ENCODE measurements around the gene TMPRSS7.

TMPRSS7 gene

GRCh38 chr3:112101916-112102315 lies 67.4 kb downstream of the TMPRSS7 start:
- Histone ChIP-seq H3K36me3 (ENCODE audit: insufficient read depth, insufficient read length, low read length) (peaks cover 46% of the 10 kb centered on the region), H3K27me3 (ENCODE audit: insufficient read depth, insufficient read length) (no peaks in the 10 kb centered on the region), H3K4me1 (ENCODE audit: insufficient read depth, insufficient read length) (no peaks in the 10 kb centered on the region), H3K9ac (ENCODE audit: insufficient read length, low read depth) (no peak overlapping the region), H3K4me3 (ENCODE audit: insufficient read length, low read depth) (no peak overlapping the region), H3K9me3 (ENCODE audit: insufficient read depth, low read length) (no peaks in the 10 kb centered on the region)
- TF ChIP-seq YY1 (IDR thresholded peaks at IDR 0.05; ENCODE audit: insufficient read depth, insufficient read length) = no peak
- TF ChIP-seq SUZ12 (IDR thresholded peaks at IDR 0.05; ENCODE audit: extremely low read depth, insufficient read depth, insufficient read length) = no peak
- no peak for TF ChIP-seq ZNF274 (IDR thresholded peaks at IDR 0.05; ENCODE audit: low read depth, low read length)
- DNase-seq (ENCODE audit: low read depth, low spot score) = no peak

- DNase-seq (ENCODE audit: low read depth, low spot score) = no peak
- Histone ChIP-seq H3K4me1 (ENCODE audit: insufficient read depth, insufficient read length) (no peaks in the 10 kb centered on the region), H3K27me3 (ENCODE audit: insufficient read depth, insufficient read length) (no peaks in the 10 kb centered on the region), H3K4me3 (ENCODE audit: insufficient read length, low read depth) (no peak overlapping the region), H3K9me3 (ENCODE audit: insufficient read depth, low read length) (no peaks in the 10 kb centered on the region), H3K36me3 (ENCODE audit: insufficient read depth, insufficient read length, low read length) (peaks cover 55% of the 10 kb centered on the region), H3K9ac (ENCODE audit: insufficient read length, low read depth) (no peak overlapping the region)
- TF ChIP-seq SUZ12 (IDR thresholded peaks at IDR 0.05; ENCODE audit: extremely low read depth, insufficient read depth, insufficient read length) (no peak), YY1 (IDR thresholded peaks at IDR 0.05; ENCODE audit: insufficient read depth, insufficient read length) (no peak)
Measured at GRCh38 chr3:112104774-112105173, 70.2 kb downstream of the TMPRSS7 start.

GRCh38 chr3:112109322-112109721 lies 74.8 kb downstream of the TMPRSS7 start:
- Histone ChIP-seq H3K4me3 (ENCODE audit: insufficient read length, low read depth) (no peak overlapping the region), H3K9me3 (ENCODE audit: insufficient read depth, low read length) (no peaks in the 10 kb centered on the region), H3K36me3 (ENCODE audit: insufficient read depth, insufficient read length, low read length) (peaks cover 74% of the 10 kb centered on the region), H3K9ac (ENCODE audit: insufficient read length, low read depth) (no peak overlapping the region), H3K4me1 (ENCODE audit: insufficient read depth, insufficient read length) (no peaks in the 10 kb centered on the region), H3K27me3 (ENCODE audit: insufficient read depth, insufficient read length) (no peaks in the 10 kb centered on the region)
- DNase-seq (ENCODE audit: low read depth, low spot score) = no peak
- TF ChIP-seq YY1 (IDR thresholded peaks at IDR 0.05; ENCODE audit: insufficient read depth, insufficient read length) (no peak), ZNF274 (IDR thresholded peaks at IDR 0.05; ENCODE audit: low read depth, low read length) (no peak), SUZ12 (IDR thresholded peaks at IDR 0.05; ENCODE audit: extremely low read depth, insufficient read depth, insufficient read length) (no peak)

- H3K27me3 ChIP-seq (ENCODE audit: insufficient read depth, insufficient read length) = no peaks in the 10 kb centered on the region
- TF ChIP-seq SUZ12 (IDR thresholded peaks at IDR 0.05; ENCODE audit: extremely low read depth, insufficient read depth, insufficient read length) = no peak
- H3K9ac ChIP-seq (ENCODE audit: insufficient read length, low read depth) = no peak overlapping the region
- H3K36me3 ChIP-seq (ENCODE audit: insufficient read depth, insufficient read length, low read length) = peaks cover 63% of the 10 kb centered on the region
- no peaks in the 10 kb centered on the region for H3K4me1 ChIP-seq (ENCODE audit: insufficient read depth, insufficient read length)
- peak; percentile 68 for DNase-seq (ENCODE audit: low read depth, low spot score)
- no peaks in the 10 kb centered on the region for H3K9me3 ChIP-seq (ENCODE audit: insufficient read depth, low read length)
- no peak overlapping the region for H3K4me3 ChIP-seq (ENCODE audit: insufficient read length, low read depth)
Measured at GRCh38 chr3:112111785-112112402, 77.4 kb downstream of the TMPRSS7 start.

- TF ChIP-seq YY1 (IDR thresholded peaks at IDR 0.05; ENCODE audit: insufficient read depth, insufficient read length) = no peak
- no peak for TF ChIP-seq ZNF274 (IDR thresholded peaks at IDR 0.05; ENCODE audit: low read depth, low read length)
- no peak for TF ChIP-seq SUZ12 (IDR thresholded peaks at IDR 0.05; ENCODE audit: extremely low read depth, insufficient read depth, insufficient read length)
- H3K4me3 ChIP-seq (ENCODE audit: insufficient read length, low read depth) = no peak overlapping the region
- DNase-seq (ENCODE audit: low read depth, low spot score) = no peak
- H3K27me3 ChIP-seq (ENCODE audit: insufficient read depth, insufficient read length) = no peaks in the 10 kb centered on the region
- H3K36me3 ChIP-seq (ENCODE audit: insufficient read depth, insufficient read length, low read length) = peaks cover 79% of the 10 kb centered on the region
- no peaks in the 10 kb centered on the region for H3K9me3 ChIP-seq (ENCODE audit: insufficient read depth, low read length)
- H3K4me1 ChIP-seq (ENCODE audit: insufficient read depth, insufficient read length) = no peaks in the 10 kb centered on the region
- H3K9ac ChIP-seq (ENCODE audit: insufficient read length, low read depth) = no peak overlapping the region
Measured at GRCh38 chr3:112114576-112115160, 80.1 kb downstream of the TMPRSS7 start.

- DNase-seq (ENCODE audit: low read depth, low spot score) = no peak
- Histone ChIP-seq H3K9me3 (ENCODE audit: insufficient read depth, low read length) (no peaks in the 10 kb centered on the region), H3K36me3 (ENCODE audit: insufficient read depth, insufficient read length, low read length) (peaks cover 82% of the 10 kb centered on the region), H3K9ac (ENCODE audit: insufficient read length, low read depth) (no peak overlapping the region), H3K4me1 (ENCODE audit: insufficient read depth, insufficient read length) (no peaks in the 10 kb centered on the region), H3K27me3 (ENCODE audit: insufficient read depth, insufficient read length) (no peaks in the 10 kb centered on the region), H3K4me3 (ENCODE audit: insufficient read length, low read depth) (no peak overlapping the region)
- TF ChIP-seq ZNF274 (IDR thresholded peaks at IDR 0.05; ENCODE audit: low read depth, low read length) (no peak), YY1 (IDR thresholded peaks at IDR 0.05; ENCODE audit: insufficient read depth, insufficient read length) (no peak), SUZ12 (IDR thresholded peaks at IDR 0.05; ENCODE audit: extremely low read depth, insufficient read depth, insufficient read length) (no peak)
Measured at GRCh38 chr3:112115161-112115739, 80.7 kb downstream of the TMPRSS7 start.

GRCh38 chr3:112115806-112116383 lies 81.4 kb downstream of the TMPRSS7 start:
- Histone ChIP-seq H3K9me3 (ENCODE audit: insufficient read depth, low read length) (no peaks in the 10 kb centered on the region), H3K27me3 (ENCODE audit: insufficient read depth, insufficient read length) (no peaks in the 10 kb centered on the region), H3K4me1 (ENCODE audit: insufficient read depth, insufficient read length) (no peaks in the 10 kb centered on the region), H3K9ac (ENCODE audit: insufficient read length, low read depth) (no peak overlapping the region), H3K36me3 (ENCODE audit: insufficient read depth, insufficient read length, low read length) (peaks cover 84% of the 10 kb centered on the region), H3K4me3 (ENCODE audit: insufficient read length, low read depth) (no peak overlapping the region)
- TF ChIP-seq SUZ12 (IDR thresholded peaks at IDR 0.05; ENCODE audit: extremely low read depth, insufficient read depth, insufficient read length) (no peak), ZNF274 (IDR thresholded peaks at IDR 0.05; ENCODE audit: low read depth, low read length) (no peak), YY1 (IDR thresholded peaks at IDR 0.05; ENCODE audit: insufficient read depth, insufficient read length) (no peak)
- no peak for DNase-seq (ENCODE audit: low read depth, low spot score)

All from NT2/D1 (cell line).